ENCODE results near the gene RBPJL. TPM values are rescaled to one million over a fixed set of nuclear protein-coding genes. Genes with fewer than 3 reads are reported as not detected.

RBPJL gene
- total and polyA plus RNA-seq, 2 of the 8 experiments (the other 6 are each of a cell fraction or from before 2014, with no cell fraction given) = 0.67 to 1.3 TPM

Other genes starting within 250 kb of the RBPJL start
- 1.8 and 1.9 TPM in 2 replicates for gene KCNS1, start 205.7 kb upstream of the RBPJL start, total RNA-seq (2021; fragmentation: NEBNext Ultra II Directional; extraction: Animal tissue kit (Norgen Biotek cat#: 25700))
- gene KCNS1, start 205.7 kb upstream of the RBPJL start, polyA plus RNA-seq (2011; rRNA removed) = 1.4 and 2.0 TPM in 2 replicates
- gene WFDC5, start 191.7 kb upstream of the RBPJL start, total RNA-seq (2021; fragmentation: NEBNext Ultra II Directional; extraction: Animal tissue kit (Norgen Biotek cat#: 25700)) = not detected in 2 replicates
- gene WFDC5, start 191.7 kb upstream of the RBPJL start, polyA plus RNA-seq (2011; rRNA removed) = not detected in 2 replicates
- not detected in 2 replicates for gene WFDC12, start 182.4 kb upstream of the RBPJL start, total RNA-seq (2021; fragmentation: NEBNext Ultra II Directional; extraction: Animal tissue kit (Norgen Biotek cat#: 25700))
- gene WFDC12, start 182.4 kb upstream of the RBPJL start, polyA plus RNA-seq (2011; rRNA removed) = not detected in 2 replicates
- not detected in 2 replicates for gene PI3, start 131.9 kb upstream of the RBPJL start, total RNA-seq (2021; fragmentation: NEBNext Ultra II Directional; extraction: Animal tissue kit (Norgen Biotek cat#: 25700))
- not detected in 2 replicates for gene PI3, start 131.9 kb upstream of the RBPJL start, polyA plus RNA-seq (2011; rRNA removed)
- 4.5 and 5.8 TPM in 2 replicates for gene SEMG1, start 99.8 kb upstream of the RBPJL start, total RNA-seq (2021; fragmentation: NEBNext Ultra II Directional; extraction: Animal tissue kit (Norgen Biotek cat#: 25700))
- gene SEMG1, start 99.8 kb upstream of the RBPJL start, polyA plus RNA-seq (2011; rRNA removed) = 0.64 and 3.0 TPM in 2 replicates
- not detected in 2 replicates for gene SEMG2, start 85.5 kb upstream of the RBPJL start, total RNA-seq (2021; fragmentation: NEBNext Ultra II Directional; extraction: Animal tissue kit (Norgen Biotek cat#: 25700))
- gene SEMG2, start 85.5 kb upstream of the RBPJL start, polyA plus RNA-seq (2011; rRNA removed) = not detected in 2 replicates
- gene SLPI, start 52.3 kb upstream of the RBPJL start, total RNA-seq (2021; fragmentation: NEBNext Ultra II Directional; extraction: Animal tissue kit (Norgen Biotek cat#: 25700)) = not detected in 2 replicates
- 0.17 TPM in 1 of 2 replicates, not detected in the other for gene SLPI, start 52.3 kb upstream of the RBPJL start, polyA plus RNA-seq (2011; rRNA removed)
- 4.0 and 4.4 TPM in 2 replicates for gene MATN4, start 1.5 kb downstream of the RBPJL start, total RNA-seq (2021; fragmentation: NEBNext Ultra II Directional; extraction: Animal tissue kit (Norgen Biotek cat#: 25700))
- gene MATN4, start 1.5 kb downstream of the RBPJL start, polyA plus RNA-seq (2011; rRNA removed) = 2.1 and 3.6 TPM in 2 replicates
- 59.2 and 60.2 TPM in 2 replicates for gene SDC4, start 41.6 kb downstream of the RBPJL start, total RNA-seq (2021; fragmentation: NEBNext Ultra II Directional; extraction: Animal tissue kit (Norgen Biotek cat#: 25700))
- 29.9 and 34.6 TPM in 2 replicates for gene SDC4, start 41.6 kb downstream of the RBPJL start, polyA plus RNA-seq (2011; rRNA removed)
- 18.2 and 19.6 TPM in 2 replicates for gene SYS1, start 56.3 kb downstream of the RBPJL start, total RNA-seq (2021; fragmentation: NEBNext Ultra II Directional; extraction: Animal tissue kit (Norgen Biotek cat#: 25700))
- gene SYS1, start 56.3 kb downstream of the RBPJL start, polyA plus RNA-seq (2011; rRNA removed) = 50.8 and 57.4 TPM in 2 replicates
- gene TP53TG5, start 71.5 kb downstream of the RBPJL start, total RNA-seq (2021; fragmentation: NEBNext Ultra II Directional; extraction: Animal tissue kit (Norgen Biotek cat#: 25700)) = not detected in 2 replicates
- gene TP53TG5, start 71.5 kb downstream of the RBPJL start, polyA plus RNA-seq (2011; rRNA removed) = not detected in 2 replicates
- gene DBNDD2, start 101.4 kb downstream of the RBPJL start, total RNA-seq (2021; fragmentation: NEBNext Ultra II Directional; extraction: Animal tissue kit (Norgen Biotek cat#: 25700)) = 50.1 and 55.8 TPM in 2 replicates
- gene DBNDD2, start 101.4 kb downstream of the RBPJL start, polyA plus RNA-seq (2011; rRNA removed) = 95.5 and 96.3 TPM in 2 replicates
- 64.3 and 66.0 TPM in 2 replicates for gene PIGT, start 109.3 kb downstream of the RBPJL start, total RNA-seq (2021; fragmentation: NEBNext Ultra II Directional; extraction: Animal tissue kit (Norgen Biotek cat#: 25700))
- 89.7 and 113 TPM in 2 replicates for gene PIGT, start 109.3 kb downstream of the RBPJL start, polyA plus RNA-seq (2011; rRNA removed)
- gene WFDC2, start 162.9 kb downstream of the RBPJL start, total RNA-seq (2021; fragmentation: NEBNext Ultra II Directional; extraction: Animal tissue kit (Norgen Biotek cat#: 25700)) = 77.9 and 86.0 TPM in 2 replicates
- gene WFDC2, start 162.9 kb downstream of the RBPJL start, polyA plus RNA-seq (2011; rRNA removed) = 137 and 156 TPM in 2 replicates
- not detected in 2 replicates for gene SPINT3, start 208.8 kb downstream of the RBPJL start, total RNA-seq (2021; fragmentation: NEBNext Ultra II Directional; extraction: Animal tissue kit (Norgen Biotek cat#: 25700))
- not detected in 2 replicates for gene SPINT3, start 208.8 kb downstream of the RBPJL start, polyA plus RNA-seq (2011; rRNA removed)
- gene WFDC6, start 232.6 kb downstream of the RBPJL start, total RNA-seq (2021; fragmentation: NEBNext Ultra II Directional; extraction: Animal tissue kit (Norgen Biotek cat#: 25700)) = not detected in 2 replicates
- gene WFDC6, start 232.6 kb downstream of the RBPJL start, polyA plus RNA-seq (2011; rRNA removed) = not detected in 2 replicates
- gene EPPIN, start 240.6 kb downstream of the RBPJL start, total RNA-seq (2021; fragmentation: NEBNext Ultra II Directional; extraction: Animal tissue kit (Norgen Biotek cat#: 25700)) = 0.13 TPM in 1 of 2 replicates, not detected in the other
- 0.06 TPM in 1 of 2 replicates, not detected in the other for gene EPPIN, start 240.6 kb downstream of the RBPJL start, polyA plus RNA-seq (2011; rRNA removed)